HepG2 (cell line): ENCODE data around the gene DENND5B. TPM values are rescaled to one million over a fixed set of nuclear protein-coding genes. Genes with fewer than 3 reads are reported as not detected.

Experiments
- ARID3A ChIP-seq: IDR thresholded peaks from 2 replicates; pipeline ENCODE4 v1.6.1; 2012; ENCODE audit warnings: low read depth, low read length, improper control_type of control experiment
- ELK4 ChIP-seq: sonication (generic); formaldehyde crosslinking; IDR thresholded peaks from 2 replicates; pipeline ENCODE4 v1.9.0; 2021; ENCODE audit warnings: missing genetic modification reagents, borderline replicate concordance
- FOXO4 ChIP-seq: sonication (generic); formaldehyde crosslinking; conservative IDR thresholded peaks from 2 replicates; pipeline ENCODE4 v1.8.1; 2023; ENCODE audit warnings: missing genetic modification reagents
- GTF3A ChIP-seq: sonication (generic); formaldehyde crosslinking; conservative IDR thresholded peaks from 2 replicates; pipeline ENCODE4 v1.4.0; 2020; ENCODE audit warnings: mild to moderate bottlenecking, missing genetic modification reagents
- HMGA1 ChIP-seq: sonication (generic); formaldehyde crosslinking; conservative IDR thresholded peaks from 2 replicates; pipeline ENCODE4 v1.4.0; 2020; ENCODE audit warnings: missing genetic modification reagents
- HNRNPH1 ChIP-seq: fragments of 200-400 bp; formaldehyde crosslinking; optimal IDR thresholded peaks from 2 replicates; pipeline ENCODE3; 2017; ENCODE audit warnings: mild to moderate bottlenecking, low read depth, low read length
- HOXA9 ChIP-seq: sonication (generic); formaldehyde crosslinking; IDR thresholded peaks from 2 replicates; pipeline ENCODE4 v1.8.1; 2022; ENCODE audit warnings: missing genetic modification reagents, mild to moderate bottlenecking, moderate library complexity, borderline replicate concordance
- JUND ChIP-seq: sonication (generic); formaldehyde crosslinking; IDR thresholded peaks from 2 replicates; pipeline ENCODE4 v1.8.0; 2022; ENCODE audit warnings: mild to moderate bottlenecking, missing genetic modification reagents
- MAF1 ChIP-seq: sonication (generic); formaldehyde crosslinking; IDR thresholded peaks from 2 replicates; pipeline ENCODE4 v1.5.0; 2020; ENCODE audit warnings: missing genetic modification reagents, borderline replicate concordance
- MAFF ChIP-seq: IDR thresholded peaks from 2 replicates; pipeline ENCODE4 v1.6.1; 2011; ENCODE audit warnings: low read depth, low read length, improper control_type of control experiment
- NCOA1 ChIP-seq: sonication (generic); formaldehyde crosslinking; IDR thresholded peaks from 2 replicates; pipeline ENCODE4 v1.9.0; 2021; ENCODE audit warnings: missing genetic modification reagents
- RFX5 ChIP-seq: IDR thresholded peaks from 2 replicates; pipeline ENCODE4 v1.6.1; 2011; ENCODE audit warnings: low read depth, low read length, improper control_type of control experiment
- SIX1 ChIP-seq: sonication (generic); formaldehyde crosslinking; IDR thresholded peaks from 2 replicates; pipeline ENCODE4 v1.4.0; 2020; ENCODE audit warnings: missing genetic modification reagents, borderline replicate concordance
- SNAPC4 ChIP-seq: sonication (generic); formaldehyde crosslinking; IDR thresholded peaks from 2 replicates; pipeline ENCODE4 v1.4.0; 2020; ENCODE audit warnings: mild to moderate bottlenecking, missing genetic modification reagents
- TEAD3 ChIP-seq: optimal IDR thresholded peaks from 2 replicates; pipeline ENCODE3; 2016; ENCODE audit warnings: borderline replicate concordance
- TERF1 ChIP-seq: sonication (generic); formaldehyde crosslinking; IDR thresholded peaks from 2 replicates; pipeline ENCODE4 v1.8.0; 2022; ENCODE audit warnings: mild to moderate bottlenecking, missing genetic modification reagents, moderate library complexity
- ZFY ChIP-seq: sonication (generic); formaldehyde crosslinking; IDR thresholded peaks from 2 replicates; pipeline ENCODE4 v1.4.0; 2020; ENCODE audit warnings: missing genetic modification reagents
- ZNF563 ChIP-seq: sonication (generic); formaldehyde crosslinking; IDR thresholded peaks from 2 replicates; pipeline ENCODE4 v1.8.0; 2022; ENCODE audit warnings: mild to moderate bottlenecking, moderate library complexity, missing genetic modification reagents
- ZNF580 ChIP-seq: IDR thresholded peaks from 2 replicates; pipeline ENCODE4 v1.6.1; 2016; ENCODE audit warnings: low read depth, borderline replicate concordance
- ZNF816 ChIP-seq: sonication (generic); formaldehyde crosslinking; IDR thresholded peaks from 2 replicates; pipeline ENCODE4 v1.8.0; 2022; ENCODE audit warnings: missing genetic modification reagents, mild to moderate bottlenecking, borderline replicate concordance
- polyA plus RNA-seq, 8 experiments: library from polyadenylated mRNA; depleted of rRNA in 3 of 8; stranded (reverse) in 7 of 8; unstranded in 1 of 8; fragments of >200 nt; fragmentation: Illumina TruSeq in 4 of 8; extraction: Trizol in 4 of 8; gene quantifications; 2 replicates each; pipeline versions ENCODE4 v1.2.1 to v1.2.3, GENCODE V29; 2011 to 2016; ENCODE audit warnings: low read depth in 4 of 8, missing spikeins in 1 of 8, mixed read lengths in 1 of 8; ENCODE audit not compliant: insufficient read depth in 1 of 8
- total RNA-seq, 5 experiments: library from RNA; depleted of rRNA; stranded (reverse); fragments of >200 nt; fragmentation: Illumina TruSeq; extraction: Trizol; gene quantifications; 2 replicates each; pipeline ENCODE4 v1.2.3, GENCODE V29; 2016; ENCODE audit warnings: low read depth in 1 of 5

Gene DENND5B
- total and polyA plus RNA-seq, 2 of the 13 experiments (the other 11 are each of a cell fraction or from before 2014, with no cell fraction given) = 14.7 to 18.7 TPM

- TF ChIP-seq TERF1 (CRISPR knock-in tag) (no peak), GTF3A (CRISPR knock-in tag) (0 out of 2 replicates have a peak, but pooled peaks have one; percentile 19), MAFF (no peak), ELK4 (CRISPR knock-in tag) (no peak), MAF1 (no peak), ZNF580 (CRISPR knock-in tag) (no peak), TEAD3 (CRISPR knock-in tag) (no peak), ZNF563 (CRISPR knock-in tag) (no peak), HMGA1 (CRISPR knock-in tag) (no peak), HNRNPH1 (no peak), HOXA9 (CRISPR knock-in tag) (no peak), ZFY (no peak), SIX1 (no peak), ZNF816 (CRISPR knock-in tag) (no peak), RFX5 (peak; percentile 54), FOXO4 (CRISPR knock-in tag) (0 out of 2 replicates have a peak, but pooled peaks have one; percentile 24), JUND (CRISPR knock-in tag) (no peak), SNAPC4 (CRISPR knock-in tag) (no peak), NCOA1 (CRISPR knock-in tag) (0 out of 2 replicates have a peak, but pooled peaks have one; percentile 15), ARID3A (0 out of 2 replicates have a peak, but pooled peaks have one; percentile 10)
Measured at GRCh38 chr12:31589598-31589903, 1.4 kb downstream of the DENND5B start (continued).
